Trophoblast cell (in vitro differentiated cells and primary cell): ENCODE measurements around the gene ENTHD1.

ENCODE experiments used
- DNase-seq, 2 donors: peaks; one replicate each; pipeline ENCODE4 v3.0.0-alpha.2; 2016
- H2AFZ ChIP-seq: 2 replicates; pipeline ENCODE4 v1.6.1; 2013; ENCODE audit warnings: low read length, moderate library complexity, mild to moderate bottlenecking; ENCODE audit not compliant: insufficient read depth, poor library complexity
- H2AK5ac ChIP-seq: 2 replicates; pipeline ENCODE4 v1.6.1; 2013; ENCODE audit warnings: mild to moderate bottlenecking, low read length
- H2BK120ac ChIP-seq: 2 replicates; pipeline ENCODE4 v1.6.1; 2013; ENCODE audit warnings: low read length, mild to moderate bottlenecking, moderate library complexity; ENCODE audit not compliant: insufficient read depth, poor library complexity
- H2BK12ac ChIP-seq: 2 replicates; pipeline ENCODE4 v1.6.1; 2013; ENCODE audit warnings: mild to moderate bottlenecking, low read length, moderate library complexity
- H2BK5ac ChIP-seq: 2 replicates; pipeline ENCODE4 v1.6.1; 2013; ENCODE audit warnings: low read length, low read depth, moderate library complexity, mild to moderate bottlenecking; ENCODE audit not compliant: poor library complexity
- H3K14ac ChIP-seq: 2 replicates; pipeline ENCODE4 v1.6.1; 2013; ENCODE audit warnings: mild to moderate bottlenecking, low read length
- H3K18ac ChIP-seq: 2 replicates; pipeline ENCODE4 v1.6.1; 2013; ENCODE audit warnings: mild to moderate bottlenecking, low read length
- H3K23ac ChIP-seq: 2 replicates; pipeline ENCODE4 v1.6.1; 2013; ENCODE audit warnings: low read length
- H3K27ac ChIP-seq: 2 replicates; pipeline ENCODE4 v1.5.1; 2013; ENCODE audit warnings: low read depth, mild to moderate bottlenecking, inconsistent platforms, low read length, moderate library complexity
- H3K27me3 ChIP-seq: 2 replicates; pipeline ENCODE4 v1.6.1; 2013; ENCODE audit warnings: inconsistent platforms, mild to moderate bottlenecking, low read length, moderate library complexity; ENCODE audit not compliant: insufficient read depth
- H3K36me3 ChIP-seq, 2 experiments: 1 replicate in 1 of 2; 2 replicates in 1 of 2; pipeline ENCODE4 v1.6.1; 2013; ENCODE audit warnings: low read length in 2 of 2, mild to moderate bottlenecking in 2 of 2, moderate library complexity in 1 of 2; ENCODE audit not compliant: insufficient read depth in 2 of 2, control insufficient read depth in 1 of 2
- H3K4ac ChIP-seq: 2 replicates; pipeline ENCODE4 v1.6.1; 2013; ENCODE audit warnings: low read depth, mild to moderate bottlenecking, low read length, moderate library complexity
- H3K4me1 ChIP-seq, 2 experiments: 1 replicate in 1 of 2; 2 replicates in 1 of 2; pipeline ENCODE4 v1.6.1; 2013; ENCODE audit warnings: low read length in 2 of 2, mild to moderate bottlenecking in 2 of 2, moderate library complexity in 1 of 2; ENCODE audit not compliant: insufficient read depth in 2 of 2, control insufficient read depth in 1 of 2
- H3K4me2 ChIP-seq: 2 replicates; pipeline ENCODE4 v1.6.1; 2013; ENCODE audit warnings: inconsistent platforms, mild to moderate bottlenecking, low read length, moderate library complexity
- H3K4me3 ChIP-seq: 2 replicates; pipeline ENCODE4 v1.5.1; 2013; ENCODE audit warnings: mild to moderate bottlenecking, low read depth, low read length, inconsistent platforms
- H3K79me1 ChIP-seq: one replicate; pipeline ENCODE4 v1.6.1; 2013; ENCODE audit warnings: low read length
- H3K79me2 ChIP-seq: 2 replicates; pipeline ENCODE4 v1.6.1; 2013; ENCODE audit warnings: low read length, mild to moderate bottlenecking; ENCODE audit not compliant: control insufficient read depth, insufficient read depth, poor library complexity
- H3K9ac ChIP-seq: 2 replicates; pipeline ENCODE4 v1.6.1; 2013; ENCODE audit warnings: mild to moderate bottlenecking, low read length
- H3K9me3 ChIP-seq: 2 replicates; pipeline ENCODE4 v1.6.1; 2013; ENCODE audit warnings: low read depth, mild to moderate bottlenecking, control low read depth, inconsistent platforms, low read length; ENCODE audit not compliant: insufficient read depth
- H4K12ac ChIP-seq: 2 replicates; pipeline ENCODE4 v1.6.1; 2013; ENCODE audit warnings: low read depth, mild to moderate bottlenecking, low read length, moderate library complexity
- H4K8ac ChIP-seq: 2 replicates; pipeline ENCODE4 v1.6.1; 2013; ENCODE audit warnings: low read depth, mild to moderate bottlenecking, low read length, moderate library complexity
- H4K91ac ChIP-seq: one replicate; pipeline ENCODE4 v1.6.1; 2013; ENCODE audit warnings: low read depth, mild to moderate bottlenecking, low read length, moderate library complexity
- WGBS: extraction: QIAGEN DNeasy Blood & Tissue Kit; methylation state at CpG from one replicate; pipeline ENCODE4 v1.1.7; 2013; ENCODE audit warnings: missing lambda C conversion rate; ENCODE audit not compliant: insufficient read length, insufficient coverage; ENCODE audit errors: extremely low coverage; 5-methylcytosine and 5-hydroxymethylcytosine counted together

Gene ENTHD1

DNA sequence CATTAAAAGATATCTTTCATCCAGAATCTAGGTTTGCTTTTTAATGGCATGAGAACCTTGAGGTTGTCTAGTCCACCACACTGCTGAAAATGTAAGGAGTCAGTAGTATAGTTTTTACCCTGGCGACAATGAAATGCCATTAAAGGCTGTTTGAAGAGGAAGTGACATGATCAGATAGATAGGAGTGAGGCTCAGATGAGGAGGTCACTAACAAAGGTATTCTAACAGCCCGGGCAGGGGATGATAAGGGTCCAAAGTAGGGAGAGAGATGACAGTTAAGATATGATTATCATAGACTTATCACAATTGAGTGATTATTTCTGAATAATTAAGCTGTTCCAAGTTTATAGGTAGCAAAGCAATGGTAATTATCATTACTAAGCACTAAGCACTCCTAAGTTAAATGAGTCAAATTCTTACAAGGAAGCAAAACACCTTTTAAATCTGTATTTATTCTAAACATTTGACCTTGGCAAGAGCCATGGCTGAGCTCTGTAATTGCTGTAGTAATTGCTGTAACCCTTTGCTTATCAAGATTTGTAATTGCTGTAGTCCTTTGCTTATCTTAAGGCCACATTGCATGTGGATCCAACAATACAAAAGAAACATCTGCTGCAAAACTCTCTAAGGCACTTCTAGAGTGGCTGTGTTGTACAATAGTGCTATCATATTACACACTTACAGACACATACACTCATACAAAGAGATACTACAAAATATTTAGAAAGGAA lies 92.6 kb downstream of the ENTHD1 start:
- Histone ChIP-seq H2BK12ac (no peak overlapping the region), H4K12ac (no peak overlapping the region), H4K91ac (no peak overlapping the region), H3K4me2 (no peak overlapping the region), H3K14ac (no peak overlapping the region), H2AK5ac (no peak overlapping the region), H3K27me3 (no peaks in the 10 kb centered on the region), H3K23ac (no peak overlapping the region), H3K9me3 (peaks cover 10% of the 10 kb centered on the region), H4K8ac (no peak overlapping the region), H3K36me3 (no peaks in the 10 kb centered on the region), H2BK5ac (no peak overlapping the region), H2BK120ac (no peak overlapping the region), H3K27ac (no peak overlapping the region), H3K4me1 (no peaks in the 10 kb centered on the region), H3K4me3 (no peak overlapping the region), H2AFZ (no peak overlapping the region), H3K79me1 (no peaks in the 10 kb centered on the region), H3K4ac (no peak overlapping the region), H3K18ac (no peak overlapping the region), H3K79me2 (no peaks in the 10 kb centered on the region), H3K9ac (no peak overlapping the region)
- no CpG with 5 or more reads among the region's 2 CpGs for WGBS
- DNase-seq = no peak

DNA sequence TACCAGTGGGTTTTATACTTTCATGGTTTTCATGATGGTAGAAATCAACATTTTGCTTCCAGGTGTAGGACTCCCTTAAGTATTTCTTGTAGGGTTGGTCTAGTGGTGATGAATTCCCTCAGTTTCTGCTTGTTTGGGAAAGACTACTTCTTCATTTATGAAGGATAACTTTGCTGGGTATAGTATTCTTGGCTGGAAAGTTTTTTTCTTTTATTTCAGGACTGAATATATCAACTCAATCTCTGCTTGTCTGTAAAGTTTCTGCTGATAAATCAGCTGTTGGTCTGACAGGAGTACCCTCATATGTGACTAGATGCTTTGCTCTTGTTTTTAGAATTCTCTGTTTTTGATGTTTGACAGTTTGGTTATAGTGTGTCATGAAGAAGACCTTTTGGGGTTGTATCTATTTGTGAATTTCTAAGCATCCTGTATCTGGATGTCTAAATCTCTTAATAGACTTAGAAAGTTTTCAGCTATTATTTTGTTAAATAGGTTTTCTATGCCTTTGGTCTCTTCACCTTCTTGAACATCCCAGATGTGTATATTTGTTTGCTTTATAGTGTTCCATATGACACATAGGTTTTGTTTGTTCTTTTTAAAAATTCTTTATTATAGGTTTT lies 95.9 kb downstream of the ENTHD1 start:
- Histone ChIP-seq H2AFZ (no peak overlapping the region), H2AK5ac (no peak overlapping the region), H3K4me3 (no peak overlapping the region)

DNA sequence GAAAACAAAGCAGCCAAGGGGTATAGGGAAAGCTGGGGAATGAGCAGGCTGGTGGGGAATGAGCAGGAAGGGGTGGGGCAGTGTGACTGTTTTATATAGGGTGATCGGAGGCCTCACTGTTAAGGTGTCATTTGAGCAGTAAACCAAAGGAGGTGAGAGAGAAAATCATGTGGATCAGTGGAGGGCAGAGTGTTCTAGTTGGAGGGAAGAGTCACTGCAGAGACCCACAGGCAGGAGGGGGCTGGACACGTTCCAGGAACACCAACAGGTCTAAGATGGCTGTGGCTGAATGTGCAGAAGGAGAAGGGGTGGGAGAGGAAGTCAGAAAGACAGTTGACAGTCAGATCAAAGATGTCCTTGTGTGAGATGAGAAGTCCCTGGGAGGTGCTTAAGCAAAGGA lies 103.8 kb downstream of the ENTHD1 start:
- no peaks in the 10 kb centered on the region for H3K4me1 ChIP-seq
- DNase-seq = no peak
- H3K27ac ChIP-seq = no peak overlapping the region
- no peak overlapping the region for H2BK120ac ChIP-seq
- H3K23ac ChIP-seq = no peak overlapping the region
- no peaks in the 10 kb centered on the region for H3K79me2 ChIP-seq
- no peaks in the 10 kb centered on the region for H3K9me3 ChIP-seq
- H3K4me3 ChIP-seq = no peak overlapping the region
- H3K14ac ChIP-seq = no peak overlapping the region
- no peak overlapping the region for H4K8ac ChIP-seq
- H2BK12ac ChIP-seq = no peak overlapping the region
- no peak overlapping the region for H3K9ac ChIP-seq
- no peak overlapping the region for H3K4me2 ChIP-seq
- H2BK5ac ChIP-seq = no peak overlapping the region
- H3K4ac ChIP-seq = no peak overlapping the region
- no peak overlapping the region for H2AFZ ChIP-seq
- H3K27me3 ChIP-seq = no peaks in the 10 kb centered on the region
- no peaks in the 10 kb centered on the region for H3K36me3 ChIP-seq
- H4K12ac ChIP-seq = no peak overlapping the region
- H4K91ac ChIP-seq = no peak overlapping the region
- H3K79me1 ChIP-seq = no peaks in the 10 kb centered on the region
- H3K18ac ChIP-seq = no peak overlapping the region
- H2AK5ac ChIP-seq = no peak overlapping the region
- WGBS = no CpG with 5 or more reads among the region's 2 CpGs

More for the DNA sequence above, 95.9 kb downstream of the ENTHD1 start:
- Histone ChIP-seq H3K23ac (no peak overlapping the region), H2BK12ac (no peak overlapping the region), H2BK120ac (no peak overlapping the region), H3K36me3 (no peaks in the 10 kb centered on the region), H4K91ac (no peak overlapping the region), H3K18ac (no peak overlapping the region), H4K12ac (no peak overlapping the region), H3K4me1 (no peaks in the 10 kb centered on the region), H3K27ac (no peak overlapping the region), H4K8ac (no peak overlapping the region), H3K4me2 (no peak overlapping the region), H3K14ac (no peak overlapping the region), H3K79me1 (no peaks in the 10 kb centered on the region), H2BK5ac (no peak overlapping the region), H3K27me3 (no peaks in the 10 kb centered on the region), H3K4ac (no peak overlapping the region), H3K9ac (no peak overlapping the region), H3K9me3 (peaks cover 10% of the 10 kb centered on the region), H3K79me2 (no peaks in the 10 kb centered on the region)
- no peak for DNase-seq

- DNase-seq = no peak
- Histone ChIP-seq H3K27ac (no peak overlapping the region), H3K9me3 (no peaks in the 10 kb centered on the region), H4K91ac (no peak overlapping the region), H3K23ac (no peak overlapping the region), H2AFZ (no peak overlapping the region), H2BK120ac (no peak overlapping the region), H3K79me1 (no peaks in the 10 kb centered on the region), H3K4me3 (no peak overlapping the region), H3K4ac (no peak overlapping the region), H4K8ac (no peak overlapping the region), H3K27me3 (no peaks in the 10 kb centered on the region), H3K18ac (no peak overlapping the region), H3K4me2 (no peak overlapping the region), H3K14ac (no peak overlapping the region), H2BK5ac (no peak overlapping the region), H3K36me3 (no peaks in the 10 kb centered on the region), H3K4me1 (no peaks in the 10 kb centered on the region), H2AK5ac (no peak overlapping the region), H3K79me2 (no peaks in the 10 kb centered on the region), H3K9ac (no peak overlapping the region), H2BK12ac (no peak overlapping the region), H4K12ac (no peak overlapping the region)
- no CpG with 5 or more reads among the region's 5 CpGs for WGBS
Measured at GRCh38 chr22:39785232-39785631, 108.3 kb downstream of the ENTHD1 start.
